Loucy (cell line): Measurements from ENCODE around the gene CCDC3.

Experiments used
- H2AFZ ChIP-seq: fragments of 200-600 bp; sonication (generic); 2 replicates; pipeline ENCODE4 v1.6.0; 2016; ENCODE audit warnings: antibody characterized with exemption, mild to moderate bottlenecking, low read length, moderate library complexity
- H3F3A ChIP-seq: fragments of 200-600 bp; 2 replicates; pipeline ENCODE4 v1.6.0; 2016; ENCODE audit warnings: antibody characterized with exemption, low read depth, mild to moderate bottlenecking
- H3K27me3 ChIP-seq: fragments of 200-600 bp; sonication (generic); 2 replicates; pipeline ENCODE4 v1.6.1; 2014; ENCODE audit warnings: low read length, mild to moderate bottlenecking; ENCODE audit not compliant: insufficient read depth, poor library complexity, severe bottlenecking
- H3K36me3 ChIP-seq: fragments of 200-600 bp; sonication (generic); 2 replicates; pipeline ENCODE4 v1.6.1; 2016; ENCODE audit warnings: low read length; ENCODE audit not compliant: insufficient read depth
- H3K4me1 ChIP-seq: fragments of 200-600 bp; sonication (generic); 2 replicates; pipeline ENCODE4 v1.5.1; 2014; ENCODE audit warnings: low read length, mild to moderate bottlenecking; ENCODE audit not compliant: insufficient read depth, poor library complexity, severe bottlenecking
- H3K4me2 ChIP-seq: fragments of 200-600 bp; sonication (generic); 2 replicates; pipeline ENCODE4 v1.6.0; 2014; ENCODE audit warnings: antibody characterized with exemption, low read length, low read depth, mild to moderate bottlenecking; ENCODE audit not compliant: poor library complexity, severe bottlenecking
- H3K4me3 ChIP-seq: fragments of 200-600 bp; sonication (generic); 2 replicates; pipeline ENCODE4 v1.5.1; 2014; ENCODE audit warnings: low read length, mild to moderate bottlenecking, mixed read lengths; ENCODE audit not compliant: poor library complexity, severe bottlenecking
- H3K79me2 ChIP-seq: fragments of 200-600 bp; sonication (generic); 2 replicates; pipeline ENCODE4 v1.6.1; 2014; ENCODE audit warnings: low read length; ENCODE audit not compliant: insufficient read depth
- H3K9ac ChIP-seq: fragments of 200-600 bp; sonication (generic); 2 replicates; pipeline ENCODE4 v1.6.0; 2014; ENCODE audit warnings: mild to moderate bottlenecking, low read depth, low read length, moderate library complexity; ENCODE audit not compliant: poor library complexity, severe bottlenecking
- H3K9me2 ChIP-seq: fragments of 200-600 bp; sonication (generic); replicated peaks from 2 replicates; pipeline ENCODE4 v1.6.1; 2016; ENCODE audit warnings: low read depth, low read length, mixed read lengths
- H3K9me3 ChIP-seq: fragments of 200-600 bp; sonication (generic); 2 replicates; pipeline ENCODE4 v1.6.1; 2014; ENCODE audit warnings: mild to moderate bottlenecking, antibody characterized with exemption, low read length, low read depth; ENCODE audit not compliant: insufficient read depth
- H4K20me1 ChIP-seq: fragments of 200-600 bp; sonication (generic); 2 replicates; pipeline ENCODE4 v1.6.0; 2014; ENCODE audit warnings: antibody characterized with exemption, low read length, mild to moderate bottlenecking; ENCODE audit not compliant: insufficient read depth, poor library complexity, severe bottlenecking
- EZH2phosphoT487 ChIP-seq: fragments of 200-600 bp; IDR thresholded peaks from 2 replicates; pipeline ENCODE4 v1.6.1; 2018; ENCODE audit warnings: antibody characterized with exemption, mild to moderate bottlenecking, moderate library complexity, borderline replicate concordance
- TF ChIP-seq, protein P1 (sequence below): fragments of 200-600 bp; sonication (generic); conservative IDR thresholded peaks from 2 replicates; pipeline ENCODE4 v1.5.1; 2014; ENCODE audit warnings: mild to moderate bottlenecking, antibody characterized with exemption, low read length

CCDC3 gene

DNA sequence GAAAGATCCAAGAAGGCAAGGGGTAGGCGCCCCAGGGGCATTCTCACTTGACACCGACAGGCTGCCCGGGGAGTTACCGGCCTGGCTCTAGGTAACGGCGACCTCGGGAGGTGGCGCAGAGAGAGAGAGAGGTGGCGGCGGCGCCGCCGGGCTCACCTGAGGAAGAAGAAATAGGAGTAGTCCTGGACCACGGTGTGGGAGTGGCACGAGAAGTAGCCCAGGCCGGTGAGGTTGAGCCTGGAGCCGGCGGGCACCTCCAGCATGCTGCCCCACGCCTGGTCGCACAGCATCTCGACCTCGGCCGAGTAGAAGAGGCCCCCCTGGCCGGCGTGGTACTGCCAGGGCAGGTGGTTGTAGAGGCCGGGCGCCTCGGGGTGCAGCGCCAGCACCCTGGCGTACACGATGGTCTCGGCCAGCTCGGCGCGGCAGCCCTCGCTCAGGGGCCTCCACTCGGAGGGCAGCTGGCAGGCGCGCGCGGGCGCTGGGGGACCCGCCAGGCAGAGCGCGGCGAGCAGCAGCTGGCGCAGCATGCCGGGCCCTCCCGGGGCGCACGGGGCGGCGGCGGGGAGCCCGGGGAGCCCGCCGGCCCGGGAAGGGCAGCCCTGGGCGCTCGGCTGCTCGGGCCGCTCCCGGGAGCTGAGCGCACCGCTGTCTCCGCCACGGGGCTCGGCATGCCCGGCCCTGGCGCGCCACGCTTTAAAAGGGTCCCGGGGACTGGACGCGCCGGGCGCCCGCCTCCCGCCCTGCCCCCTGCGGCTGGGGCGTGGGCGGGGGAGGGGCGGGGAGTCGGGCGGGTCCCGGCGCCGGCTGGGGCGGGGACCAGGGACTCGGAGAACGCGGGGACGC lies at the start of gene CCDC3:
Gene CCDC3, minus strand, starts transcription at position 673 of the 846 bp plus-strand sequence. Its CDS starts 143 bp downstream, at position 530.
- no peaks in the 10 kb centered on the region for H3K9me2 ChIP-seq
- H3K9me3 ChIP-seq, result no peaks in the 10 kb centered on the region
- H3K79me2 ChIP-seq, result no peaks in the 10 kb centered on the region
- no peak for TF ChIP-seq EZH2phosphoT487
- TF ChIP-seq, protein P1, sequence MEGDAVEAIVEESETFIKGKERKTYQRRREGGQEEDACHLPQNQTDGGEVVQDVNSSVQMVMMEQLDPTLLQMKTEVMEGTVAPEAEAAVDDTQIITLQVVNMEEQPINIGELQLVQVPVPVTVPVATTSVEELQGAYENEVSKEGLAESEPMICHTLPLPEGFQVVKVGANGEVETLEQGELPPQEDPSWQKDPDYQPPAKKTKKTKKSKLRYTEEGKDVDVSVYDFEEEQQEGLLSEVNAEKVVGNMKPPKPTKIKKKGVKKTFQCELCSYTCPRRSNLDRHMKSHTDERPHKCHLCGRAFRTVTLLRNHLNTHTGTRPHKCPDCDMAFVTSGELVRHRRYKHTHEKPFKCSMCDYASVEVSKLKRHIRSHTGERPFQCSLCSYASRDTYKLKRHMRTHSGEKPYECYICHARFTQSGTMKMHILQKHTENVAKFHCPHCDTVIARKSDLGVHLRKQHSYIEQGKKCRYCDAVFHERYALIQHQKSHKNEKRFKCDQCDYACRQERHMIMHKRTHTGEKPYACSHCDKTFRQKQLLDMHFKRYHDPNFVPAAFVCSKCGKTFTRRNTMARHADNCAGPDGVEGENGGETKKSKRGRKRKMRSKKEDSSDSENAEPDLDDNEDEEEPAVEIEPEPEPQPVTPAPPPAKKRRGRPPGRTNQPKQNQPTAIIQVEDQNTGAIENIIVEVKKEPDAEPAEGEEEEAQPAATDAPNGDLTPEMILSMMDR, result no peak
- no peak within 1 kb of the TSS for H3K4me2 ChIP-seq
- no peaks in the 10 kb centered on the region for H3K4me1 ChIP-seq
- H3K27me3 ChIP-seq, result no peaks in the 10 kb centered on the region
- H3K9ac ChIP-seq, result no peak within 1 kb of the TSS
- no peaks in the 10 kb centered on the region for H4K20me1 ChIP-seq
- H3F3A ChIP-seq, result no peaks in the 10 kb centered on the region
- no peaks in the 10 kb centered on the region for H3K36me3 ChIP-seq
- 0 out of 2 replicates have a peak within 1 kb of the TSS, but pooled peaks have one; percentile 46 for H2AFZ ChIP-seq
- no peak within 1 kb of the TSS for H3K4me3 ChIP-seq

DNA sequence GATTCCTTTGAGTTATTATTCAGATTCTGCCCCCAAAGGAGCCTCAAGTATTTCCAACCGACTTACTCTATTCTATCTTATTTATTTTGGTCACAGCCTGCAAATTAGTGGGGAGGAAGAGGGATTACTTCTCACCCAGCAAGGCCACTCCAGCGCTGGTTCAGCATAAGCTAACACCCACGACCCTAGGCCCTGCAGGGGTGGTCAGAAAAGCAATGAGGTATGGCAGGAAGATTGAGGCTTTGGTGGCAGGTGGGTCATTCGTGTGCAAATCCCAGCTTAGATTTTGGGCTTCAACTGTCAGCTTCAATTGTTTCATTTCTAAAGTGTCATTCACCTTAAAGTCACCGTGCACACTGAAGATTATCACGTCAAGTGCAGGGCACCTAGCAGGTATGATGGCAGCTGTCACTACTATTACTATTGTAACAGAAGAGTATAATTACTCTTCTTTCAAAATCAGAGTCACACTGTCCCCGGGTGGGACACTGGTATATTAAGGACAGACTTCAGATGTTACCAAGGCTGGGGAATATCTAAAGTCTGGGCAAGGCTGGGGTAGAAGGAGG lies 49.7 kb upstream of the CCDC3 start:
- H3K9me2 ChIP-seq, result no peaks in the 10 kb centered on the region
- H4K20me1 ChIP-seq, result no peaks in the 10 kb centered on the region
- TF ChIP-seq, protein P1, result no peak
- TF ChIP-seq EZH2phosphoT487, result no peak
- H3K4me2 ChIP-seq, result no peak overlapping the region
- H3K79me2 ChIP-seq, result no peaks in the 10 kb centered on the region
- no peak overlapping the region for H2AFZ ChIP-seq
- no peaks in the 10 kb centered on the region for H3F3A ChIP-seq
- no peaks in the 10 kb centered on the region for H3K9me3 ChIP-seq
- no peak overlapping the region for H3K4me3 ChIP-seq
- no peak overlapping the region for H3K9ac ChIP-seq
- H3K4me1 ChIP-seq, result no peaks in the 10 kb centered on the region
- H3K27me3 ChIP-seq, result no peaks in the 10 kb centered on the region
- H3K36me3 ChIP-seq, result no peaks in the 10 kb centered on the region

DNA sequence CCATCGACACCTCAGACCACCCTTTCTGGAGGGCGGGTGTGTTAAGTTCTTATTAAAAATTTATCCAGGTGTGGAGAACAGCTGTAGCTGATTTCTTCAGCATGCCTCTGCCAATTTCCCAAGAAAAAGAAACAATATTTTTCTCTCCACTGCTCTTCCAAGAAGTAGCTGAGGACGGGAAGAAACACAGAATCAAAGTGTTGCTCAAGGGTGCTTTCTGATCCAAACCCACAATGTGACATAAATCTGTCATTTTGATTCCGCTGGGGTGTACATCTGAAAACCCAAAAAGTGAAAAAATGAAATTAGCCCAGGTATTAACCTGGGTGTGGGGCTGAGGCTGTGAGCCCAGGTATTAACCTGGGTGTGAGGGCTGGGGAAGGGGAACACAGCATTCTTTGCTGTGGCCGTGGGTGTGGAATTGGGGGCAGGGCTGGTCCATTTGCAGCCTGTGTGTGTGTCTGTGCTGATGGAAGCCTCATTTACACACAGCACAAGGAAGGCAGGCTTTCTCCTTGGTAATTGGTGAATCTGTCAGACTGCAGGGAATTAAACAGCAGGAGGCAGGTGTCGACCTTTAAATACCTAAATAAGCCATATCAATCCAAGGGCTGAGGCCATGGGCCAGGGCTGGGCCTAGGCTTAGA lies 48.4 kb upstream of the CCDC3 start:
- Histone ChIP-seq H3K9me2 (no peaks in the 10 kb centered on the region), H3K4me2 (no peak overlapping the region), H3K27me3 (no peaks in the 10 kb centered on the region), H3F3A (no peaks in the 10 kb centered on the region), H3K36me3 (no peaks in the 10 kb centered on the region), H3K4me3 (no peak overlapping the region), H3K9me3 (no peaks in the 10 kb centered on the region), H4K20me1 (no peaks in the 10 kb centered on the region), H3K4me1 (no peaks in the 10 kb centered on the region), H2AFZ (no peak overlapping the region), H3K9ac (no peak overlapping the region), H3K79me2 (no peaks in the 10 kb centered on the region)
- TF ChIP-seq EZH2phosphoT487, result no peak
- TF ChIP-seq, protein P1, result no peak
